HEK293T (cell line): ENCODE data around the gene MCM9.
"Not testable (repeated sequence)": the region's sequence is repeated elsewhere in the genome, so short reads cannot be mapped to it uniquely, and the experiment has no call there.

Source experiments
- CTCF ChIA-PET: fragments of 350-600 bp; formaldehyde crosslinking; extraction: SDS; loops from one replicate; lab custom pipeline; 2021; ENCODE audit warnings: antibody characterized with exemption, inconsistent platforms; lab: Yijun Ruan, JAX
- POLR2A ChIA-PET: fragments of 350-600 bp; formaldehyde crosslinking; extraction: SDS; loops from one replicate; lab custom pipeline; 2020; ENCODE audit warnings: antibody characterized with exemption, inconsistent platforms; lab: Yijun Ruan, JAX
- DNase-seq: peaks from one replicate; pipeline ENCODE4 v3.0.0; 2012; ENCODE audit warnings: mixed read lengths; ENCODE audit errors: extremely low spot score
- ARNT ChIP-seq: fragments of 450-650 bp; IDR thresholded peaks from 2 replicates; pipeline ENCODE4 v1.6.1; 2017; ENCODE audit warnings: mild to moderate bottlenecking
- BHLHE40 ChIP-seq: fragments of 450-650 bp; IDR thresholded peaks from 2 replicates; pipeline ENCODE4 v1.6.1; 2016; ENCODE audit warnings: mild to moderate bottlenecking, moderate library complexity, borderline replicate concordance
- CTBP1 ChIP-seq: fragments of 450-650 bp; IDR thresholded peaks from 2 replicates; pipeline ENCODE4 v1.6.1; 2016; ENCODE audit warnings: borderline replicate concordance
- ELF4 ChIP-seq: fragments of 450-650 bp; IDR thresholded peaks from 2 replicates; pipeline ENCODE4 v1.6.1; 2017; ENCODE audit warnings: antibody characterized with exemption
- FOXA1 ChIP-seq: fragments of 450-650 bp; IDR thresholded peaks from 2 replicates; pipeline ENCODE4 v1.6.1; 2016; ENCODE audit warnings: mild to moderate bottlenecking
- FOXK2 ChIP-seq: fragments of 450-650 bp; IDR thresholded peaks from 2 replicates; pipeline ENCODE4 v1.6.1; 2016; ENCODE audit warnings: mild to moderate bottlenecking
- FOXM1 ChIP-seq: fragments of 450-650 bp; IDR thresholded peaks from 2 replicates; pipeline ENCODE4 v1.6.1; 2017; ENCODE audit warnings: mild to moderate bottlenecking, borderline replicate concordance
- HDGF ChIP-seq: fragments of 450-650 bp; IDR thresholded peaks from 2 replicates; pipeline ENCODE4 v1.6.1; 2017; ENCODE audit warnings: antibody characterized with exemption, borderline replicate concordance
- L3MBTL2 ChIP-seq: fragments of 450-650 bp; conservative IDR thresholded peaks from 2 replicates; pipeline ENCODE4 v1.6.1; 2016; ENCODE audit warnings: mild to moderate bottlenecking
- LEF1 ChIP-seq: fragments of 450-650 bp; IDR thresholded peaks from 2 replicates; pipeline ENCODE4 v1.6.1; 2017; ENCODE audit warnings: mild to moderate bottlenecking, borderline replicate concordance
- NFRKB ChIP-seq: fragments of 450-650 bp; IDR thresholded peaks from 2 replicates; pipeline ENCODE4 v1.6.1; 2016; ENCODE audit warnings: mild to moderate bottlenecking, moderate library complexity
- SP1 ChIP-seq: fragments of 450-650 bp; IDR thresholded peaks from 2 replicates; pipeline ENCODE4 v1.6.1; 2017
- SUZ12 ChIP-seq: fragments of 450-650 bp; IDR thresholded peaks from 2 replicates; pipeline ENCODE4 v1.6.1; 2016; ENCODE audit warnings: mild to moderate bottlenecking
- TARDBP ChIP-seq: fragments of 450-650 bp; IDR thresholded peaks from 2 replicates; pipeline ENCODE4 v1.6.1; 2016
- ZNF384 ChIP-seq: fragments of 450-650 bp; IDR thresholded peaks from 2 replicates; pipeline ENCODE4 v1.6.1; 2016
- TF ChIP-seq, protein P1 (sequence below): fragments of 450-650 bp; IDR thresholded peaks from 2 replicates; pipeline ENCODE4 v1.6.1; 2016

The MCM9 gene

DNA sequence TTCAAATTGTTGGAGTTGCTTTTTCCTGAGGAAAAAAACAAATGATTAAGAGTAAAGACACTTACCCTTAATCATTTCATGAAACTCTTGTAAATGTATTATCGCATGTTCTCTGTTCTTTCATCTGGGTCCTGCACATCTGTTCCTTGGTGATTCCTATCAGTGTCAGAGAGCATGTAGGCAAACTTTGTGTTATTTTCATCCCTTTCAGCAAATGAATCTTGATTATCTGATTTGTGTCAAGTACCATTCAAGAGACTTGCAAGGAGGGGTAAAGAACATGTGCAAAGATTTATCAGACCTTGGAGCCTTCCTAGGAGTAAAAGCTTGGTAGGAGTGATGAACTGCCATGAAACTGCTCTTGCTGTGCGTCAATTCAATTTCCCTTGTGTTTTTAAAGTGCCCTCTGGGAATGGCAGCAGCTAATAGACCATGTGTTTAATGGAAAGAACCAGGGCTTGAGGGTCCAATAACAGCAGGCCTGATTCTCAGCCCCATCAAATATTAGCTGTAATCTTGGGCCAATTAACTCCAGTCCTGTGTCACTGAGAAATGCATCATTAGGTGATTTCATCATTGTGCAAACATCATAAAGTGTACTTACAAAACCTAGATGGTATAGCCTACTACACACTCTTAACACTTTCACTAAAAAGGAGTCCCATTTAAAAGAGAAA, 164.7 kb downstream of the MCM9 start:
- CTCF ChIA-PET, result interaction anchor here (0.7 kb wide), 1 partner anchor 487 kb away, joined by 4 read pairs; no protein-coding TSS in a partner anchor
- no peak for DNase-seq
- no peak for TF ChIP-seq ARNT
- no peak for TF ChIP-seq SUZ12
- TF ChIP-seq TARDBP, result no peak
- no peak for TF ChIP-seq BHLHE40
- no peak for TF ChIP-seq LEF1
- TF ChIP-seq ELF4, result no peak
- no peak for TF ChIP-seq FOXM1
- no peak for TF ChIP-seq HDGF
- TF ChIP-seq SP1, result no peak
- TF ChIP-seq L3MBTL2, result no peak
- no peak for TF ChIP-seq FOXK2
- TF ChIP-seq CTBP1, result no peak
- no peak for TF ChIP-seq ZNF384
- POLR2A ChIA-PET, result interaction anchor here (1.1 kb wide), 1 partner anchor 75 kb away, joined by 3 read pairs; no protein-coding TSS in a partner anchor

DNA sequence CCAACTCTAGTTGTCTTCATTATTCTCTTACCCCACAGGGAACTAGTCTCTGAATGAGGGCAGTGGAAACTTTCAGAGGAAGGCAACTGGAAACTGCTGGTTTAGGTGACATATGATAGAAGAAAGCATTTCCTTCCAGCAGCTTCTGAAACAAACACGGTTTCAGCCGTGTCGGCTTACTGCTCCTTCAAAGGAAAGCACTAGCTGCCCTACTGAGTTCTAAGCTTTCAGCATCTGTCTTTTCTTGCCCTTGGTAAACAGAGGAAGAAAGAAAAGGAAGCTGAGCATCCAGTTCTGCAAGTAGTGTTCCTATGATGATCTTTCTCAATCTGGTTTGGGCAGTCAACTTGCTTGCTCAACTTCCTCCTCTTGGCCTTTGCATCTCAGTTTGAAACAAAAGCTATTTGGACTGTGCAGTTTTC, 166.0 kb downstream of the MCM9 start:
- ChIA-PET CTCF (no interaction called here), POLR2A (no interaction called here)
- DNase-seq, result no peak
- no peak for TF ChIP-seq NFRKB
- TF ChIP-seq, protein P1, sequence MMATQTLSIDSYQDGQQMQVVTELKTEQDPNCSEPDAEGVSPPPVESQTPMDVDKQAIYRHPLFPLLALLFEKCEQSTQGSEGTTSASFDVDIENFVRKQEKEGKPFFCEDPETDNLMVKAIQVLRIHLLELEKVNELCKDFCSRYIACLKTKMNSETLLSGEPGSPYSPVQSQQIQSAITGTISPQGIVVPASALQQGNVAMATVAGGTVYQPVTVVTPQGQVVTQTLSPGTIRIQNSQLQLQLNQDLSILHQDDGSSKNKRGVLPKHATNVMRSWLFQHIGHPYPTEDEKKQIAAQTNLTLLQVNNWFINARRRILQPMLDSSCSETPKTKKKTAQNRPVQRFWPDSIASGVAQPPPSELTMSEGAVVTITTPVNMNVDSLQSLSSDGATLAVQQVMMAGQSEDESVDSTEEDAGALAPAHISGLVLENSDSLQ, result no peak
- TF ChIP-seq FOXM1, result no peak
- no peak for TF ChIP-seq ZNF384
- TF ChIP-seq LEF1, result no peak
- no peak for TF ChIP-seq HDGF

GRCh38 chr6:118768441-118768840, 166.5 kb downstream of the MCM9 start:
- TF ChIP-seq L3MBTL2 (no peak), HDGF (no peak), NFRKB (no peak), FOXK2 (no peak), CTBP1 (no peak), SUZ12 (no peak), LEF1 (no peak), BHLHE40 (no peak), ELF4 (no peak), FOXM1 (no peak), ARNT (no peak), ZNF384 (no peak), SP1 (no peak)
- TF ChIP-seq, protein P1, result no peak
- ChIA-PET CTCF (no interaction called here), POLR2A (no interaction called here)
- DNase-seq, result no peak

DNA sequence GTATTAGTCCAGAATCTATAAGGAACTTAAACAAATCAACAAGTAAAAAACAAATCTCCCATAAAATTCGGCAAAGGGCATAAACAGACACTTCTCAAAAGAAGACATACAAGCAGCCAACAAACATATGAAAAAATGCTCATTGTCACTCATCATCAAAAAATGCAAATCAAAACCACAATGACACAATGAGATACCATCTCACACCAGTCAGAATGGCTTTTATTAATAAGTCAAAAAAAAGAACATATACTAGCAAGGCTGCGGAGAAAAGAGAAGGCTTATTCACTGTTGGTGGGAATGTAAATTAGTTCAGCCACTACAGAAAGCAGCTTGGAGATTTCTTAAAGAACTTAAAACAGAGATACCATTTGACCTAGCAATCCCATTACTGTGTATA, 169.6 kb downstream of the MCM9 start:
- CTCF ChIA-PET, DNase-seq, POLR2A ChIA-PET: not testable (repeated sequence)

GRCh38 chr6:118764766-118765165, 170.2 kb downstream of the MCM9 start:
- no peak for DNase-seq
- POLR2A ChIA-PET, result no interaction called here
- CTCF ChIA-PET, result no interaction called here
- TF ChIP-seq FOXM1 (no peak), L3MBTL2 (no peak), ARNT (no peak), TARDBP (no peak), SP1 (no peak), SUZ12 (no peak), FOXK2 (no peak), ELF4 (no peak), FOXA1 (no peak), ZNF384 (no peak), HDGF (no peak), NFRKB (no peak), CTBP1 (no peak), LEF1 (no peak)
- TF ChIP-seq, protein P1, result no peak
